Endodermal cell (in vitro differentiated cells): ENCODE measurements around the gene FAM13C. TPM values are rescaled to one million over a fixed set of nuclear protein-coding genes. Genes with fewer than 3 reads are reported as not detected.

Source experiments
- DNase-seq: peaks from one replicate; pipeline ENCODE4 v3.0.0-alpha.2; 2017
- H3K27ac ChIP-seq: 2 replicates; pipeline ENCODE4 v1.5.1; 2013; ENCODE audit warnings: mild to moderate bottlenecking, low read depth, low read length, moderate library complexity
- H3K27me3 ChIP-seq: 2 replicates; pipeline ENCODE4 v1.6.1; 2013; ENCODE audit warnings: mild to moderate bottlenecking, low read length, moderate library complexity; ENCODE audit not compliant: insufficient read depth, control insufficient read depth, poor library complexity, severe bottlenecking
- H3K36me3 ChIP-seq: 2 replicates; pipeline ENCODE4 v1.7.0; 2013; ENCODE audit warnings: mild to moderate bottlenecking, low read length, moderate library complexity; ENCODE audit not compliant: control insufficient read depth, insufficient read depth
- H3K4me1 ChIP-seq: one replicate; pipeline ENCODE4 v1.7.0; 2013; ENCODE audit warnings: low read length; ENCODE audit not compliant: control insufficient read depth, insufficient read depth
- H3K4me3 ChIP-seq: 2 replicates; pipeline ENCODE4 v1.5.1; 2013; ENCODE audit warnings: mild to moderate bottlenecking, low read length, moderate library complexity
- H3K9ac ChIP-seq: 2 replicates; pipeline ENCODE4 v1.6.1; 2013; ENCODE audit warnings: mild to moderate bottlenecking, low read length, moderate library complexity; ENCODE audit not compliant: poor library complexity, severe bottlenecking; ENCODE audit errors: extremely low read depth
- H3K9me3 ChIP-seq: 2 replicates; pipeline ENCODE4 v1.6.1; 2013; ENCODE audit warnings: mild to moderate bottlenecking, low read length, moderate library complexity; ENCODE audit not compliant: control insufficient read depth
- H3K27ac Mint-ChIP-seq: 2 replicates; pipeline ENCODE4 v1.8.0; 2020; ENCODE audit warnings: mixed read lengths
- H3K27me3 Mint-ChIP-seq: 2 replicates; pipeline ENCODE4 v1.8.0; 2021; ENCODE audit warnings: mild to moderate bottlenecking, mixed read lengths; ENCODE audit not compliant: insufficient read depth
- H3K36me3 Mint-ChIP-seq: 2 replicates; pipeline ENCODE4 v1.8.0; 2020; ENCODE audit warnings: low read depth, mixed read lengths
- H3K4me1 Mint-ChIP-seq: 2 replicates; pipeline ENCODE4 v1.8.0; 2020; ENCODE audit warnings: mixed read lengths
- H3K4me3 Mint-ChIP-seq: 2 replicates; pipeline ENCODE4 v1.8.0; 2020; ENCODE audit warnings: mild to moderate bottlenecking, moderate library complexity, mixed read lengths
- H3K9me3 Mint-ChIP-seq: 2 replicates; pipeline ENCODE4 v1.8.0; 2020; ENCODE audit warnings: mild to moderate bottlenecking, mixed read lengths
- CTCF ChIP-seq: fragments of 200-600 bp; sonication (generic); conservative IDR thresholded peaks from 2 replicates; pipeline ENCODE4 v1.5.0; 2021; ENCODE audit warnings: antibody characterized with exemption, mild to moderate bottlenecking
- WGBS, 2 experiments: methylation state at CpG; one replicate each; pipeline versions ENCODE4 v1.1.5 to v1.1.7; 2013; ENCODE audit warnings: missing lambda C conversion rate in 2 of 2, mixed read lengths in 1 of 2; ENCODE audit not compliant: insufficient coverage in 1 of 2, insufficient read length in 1 of 2; 5-methylcytosine and 5-hydroxymethylcytosine counted together
- total RNA-seq, 2 donors: library from RNA; stranded (reverse); fragmentation: NEBNext Ultra II Directional in 1 of 2; extraction: Animal tissue kit (Norgen Biotek cat#: 25700) in 1 of 2; gene quantifications; 2 replicates in 1 of 2; 3 replicates in 1 of 2; pipeline ENCODE4 v1.2.1, GENCODE V29; 2021

FAM13C gene
- total RNA-seq, 2 donors from 2014 or later, result 2.5 to 3.7 TPM

- Mint-ChIP-seq H3K4me3 (no peak overlapping the region), H3K36me3 (no peaks in the 10 kb centered on the region), H3K4me1 (peaks cover 6% of the 10 kb centered on the region), H3K27me3 (no peaks in the 10 kb centered on the region), H3K9me3 (no peaks in the 10 kb centered on the region), H3K27ac (no peak overlapping the region)
- Histone ChIP-seq H3K4me3 (no peak overlapping the region), H3K27me3 (no peaks in the 10 kb centered on the region), H3K36me3 (peaks cover 20% of the 10 kb centered on the region), H3K4me1 (no peaks in the 10 kb centered on the region), H3K9me3 (no peaks in the 10 kb centered on the region), H3K9ac (no peak overlapping the region), H3K27ac (no peak overlapping the region)
- 100% methylated on average over 1 of the region's 1 CpG; no CpG with 5 or more reads in 1 of the 2 experiments for WGBS, 2 experiments
- DNase-seq, result no peak
- no peak for TF ChIP-seq CTCF
These were observed 105.1 kb downstream of the FAM13C start for GRCh38 chr10:59257224-59257623.

GRCh38 chr10:59255463-59255862, 106.9 kb downstream of the FAM13C start:
- peaks cover 34% of the 10 kb centered on the region for H3K36me3 ChIP-seq
- no peaks in the 10 kb centered on the region for H3K9me3 ChIP-seq
- H3K27ac ChIP-seq, result no peak overlapping the region
- peaks cover 6% of the 10 kb centered on the region for H3K4me1 Mint-ChIP-seq
- 96 to 100% methylated on average over 1 of the region's 1 CpG for WGBS, 2 experiments
- H3K9me3 Mint-ChIP-seq, result no peaks in the 10 kb centered on the region
- no peak overlapping the region for H3K4me3 Mint-ChIP-seq
- no peak for TF ChIP-seq CTCF
- H3K27me3 Mint-ChIP-seq, result no peaks in the 10 kb centered on the region
- H3K27ac Mint-ChIP-seq, result no peak overlapping the region
- no peaks in the 10 kb centered on the region for H3K4me1 ChIP-seq
- no peak for DNase-seq
- no peak overlapping the region for H3K4me3 ChIP-seq
- H3K36me3 Mint-ChIP-seq, result no peaks in the 10 kb centered on the region
- no peak overlapping the region for H3K9ac ChIP-seq
- no peaks in the 10 kb centered on the region for H3K27me3 ChIP-seq

GRCh38 chr10:59252491-59252890, 109.9 kb downstream of the FAM13C start:
- Mint-ChIP-seq H3K36me3 (no peaks in the 10 kb centered on the region), H3K27ac (no peak overlapping the region), H3K4me3 (no peak overlapping the region), H3K27me3 (no peaks in the 10 kb centered on the region), H3K9me3 (no peaks in the 10 kb centered on the region), H3K4me1 (peaks cover 6% of the 10 kb centered on the region)
- Histone ChIP-seq H3K9me3 (no peaks in the 10 kb centered on the region), H3K4me1 (no peaks in the 10 kb centered on the region), H3K4me3 (no peak overlapping the region), H3K36me3 (peaks cover 57% of the 10 kb centered on the region), H3K27ac (no peak overlapping the region), H3K9ac (no peak overlapping the region), H3K27me3 (no peaks in the 10 kb centered on the region)
- no peak for DNase-seq
- no peak for TF ChIP-seq CTCF
